ENCODE measurements around the gene N4BP2.

Gene N4BP2

GRCh38 chr4:40195182-40196177, 138.8 kb downstream of the N4BP2 start:
- H3K27ac ChIP-seq (ENCODE audit: extremely low read depth, low read depth, low read length) = no peak overlapping the region
- TF ChIP-seq ZNF366 (tag by site-specific recombination; conservative IDR thresholded peaks at IDR 0.05) (peak; percentile 91), ZNF121 (tag by site-specific recombination; IDR thresholded peaks at IDR 0.05) (0 out of 2 replicates have a peak, but pooled peaks have one; percentile 9), ZNF558 (tag by site-specific recombination; IDR thresholded peaks at IDR 0.05) (no peak), ZNF623 (tag by site-specific recombination; IDR thresholded peaks at IDR 0.05) (peak; percentile 86), ZIC2 (tag by site-specific recombination; IDR thresholded peaks at IDR 0.05) (no peak), ZNF426 (tag by site-specific recombination; IDR thresholded peaks at IDR 0.05) (no peak), ZNF26 (tag by site-specific recombination; IDR thresholded peaks at IDR 0.05) (no peak)
- TF ChIP-seq, protein P1, sequence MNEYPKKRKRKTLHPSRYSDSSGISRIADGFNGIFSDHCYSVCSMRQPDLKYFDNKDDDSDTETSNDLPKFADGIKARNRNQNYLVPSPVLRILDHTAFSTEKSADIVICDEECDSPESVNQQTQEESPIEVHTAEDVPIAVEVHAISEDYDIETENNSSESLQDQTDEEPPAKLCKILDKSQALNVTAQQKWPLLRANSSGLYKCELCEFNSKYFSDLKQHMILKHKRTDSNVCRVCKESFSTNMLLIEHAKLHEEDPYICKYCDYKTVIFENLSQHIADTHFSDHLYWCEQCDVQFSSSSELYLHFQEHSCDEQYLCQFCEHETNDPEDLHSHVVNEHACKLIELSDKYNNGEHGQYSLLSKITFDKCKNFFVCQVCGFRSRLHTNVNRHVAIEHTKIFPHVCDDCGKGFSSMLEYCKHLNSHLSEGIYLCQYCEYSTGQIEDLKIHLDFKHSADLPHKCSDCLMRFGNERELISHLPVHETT (tag by site-specific recombination; IDR thresholded peaks at IDR 0.05) = no peak

DNA sequence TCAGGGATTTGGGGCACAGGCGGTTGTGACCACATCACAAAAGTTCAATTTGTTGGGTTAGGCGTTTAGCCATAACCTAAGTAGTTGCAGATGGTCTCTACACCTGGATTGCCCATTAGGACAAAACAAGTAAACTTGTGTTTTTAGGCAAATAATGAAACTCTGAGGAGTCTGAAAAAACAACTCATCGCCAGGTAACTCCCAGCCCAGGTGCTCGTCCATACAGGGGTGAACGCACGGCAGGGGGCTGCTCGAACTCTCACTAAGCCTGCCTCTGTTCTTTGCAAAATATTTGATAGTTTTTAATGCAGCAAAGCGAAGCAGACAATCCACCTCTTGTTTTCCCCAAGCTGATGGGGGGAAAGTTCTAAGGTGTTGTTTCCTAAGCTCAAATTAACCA, 139.6 kb downstream of the N4BP2 start:
- Histone ChIP-seq H3K9me3 (ENCODE audit: control insufficient read depth, insufficient read depth, low read depth, low read length) (no peaks in the 10 kb centered on the region), H3K4me1 (ENCODE audit: control insufficient read depth, insufficient read depth, low read length) (no peaks in the 10 kb centered on the region), H3K4me3 (ENCODE audit: low read depth, low read length) (no peak overlapping the region), H3K27ac (ENCODE audit: extremely low read depth, low read depth, low read length) (no peak overlapping the region), H3K36me3 (ENCODE audit: control insufficient read depth in 2 of 2, insufficient read depth in 1 of 2, low read length in 2 of 2) (no peaks in the 10 kb centered on the region)
- ChIA-PET CTCF (interaction anchor here (0.7 kb wide), 1 partner anchor 113 kb away, joined by 3 read pairs; no protein-coding TSS in a partner anchor), POLR2A (no interaction called here)
- TF ChIP-seq ZNF660 (tag by site-specific recombination; IDR thresholded peaks at IDR 0.05) (no peak), ZNF366 (tag by site-specific recombination; conservative IDR thresholded peaks at IDR 0.05) (no peak), ZNF791 (tag by site-specific recombination; IDR thresholded peaks at IDR 0.05) (no peak)

More at GRCh38 chr4:40195182-40196177, 138.8 kb downstream of the N4BP2 start:
- POLR2A ChIA-PET = interaction anchor here (0.7 kb wide), 1 partner anchor 113 kb away, joined by 7 read pairs; no protein-coding TSS in a partner anchor
- no peaks in the 10 kb centered on the region for H3K9me3 ChIP-seq (ENCODE audit: control insufficient read depth, insufficient read depth, low read depth, low read length)
- H3K36me3 ChIP-seq (ENCODE audit: control insufficient read depth in 2 of 2, insufficient read depth in 1 of 2, low read length in 2 of 2) = no peaks in the 10 kb centered on the region
- CTCF ChIA-PET = interaction anchor here (0.7 kb wide), 2 partner anchors 76 to 114 kb away, joined by 3 read pairs; no protein-coding TSS in a partner anchor
- H3K4me1 ChIP-seq (ENCODE audit: control insufficient read depth, insufficient read depth, low read length) = no peaks in the 10 kb centered on the region
- H3K4me3 ChIP-seq (ENCODE audit: low read depth, low read length) = no peak overlapping the region

DNA sequence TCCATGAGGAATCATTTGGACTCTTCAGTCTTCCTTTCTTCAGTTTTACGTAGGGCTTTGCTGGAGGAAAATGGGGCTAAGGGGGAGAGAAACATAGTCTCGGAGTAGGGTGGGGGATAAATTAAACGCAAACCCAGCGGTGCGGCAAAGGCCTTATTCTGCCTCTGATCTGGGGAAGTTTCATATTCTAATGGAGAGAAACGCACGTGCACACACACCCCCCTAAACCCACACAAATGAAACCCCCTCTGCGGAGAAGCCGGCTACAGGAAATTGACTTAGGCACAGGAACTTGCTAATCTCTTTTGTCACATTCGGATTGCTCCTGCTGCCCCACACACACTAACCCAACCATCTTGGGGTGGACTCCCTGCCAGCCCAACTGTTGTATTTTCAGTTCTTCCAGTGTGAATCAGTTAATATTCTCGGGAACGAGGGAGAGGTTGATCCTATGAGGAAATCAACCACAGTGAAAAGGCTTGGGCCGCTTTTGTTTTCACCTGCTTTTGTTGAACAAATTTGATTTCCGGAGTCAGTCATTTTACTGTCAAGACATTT, 140.2 kb downstream of the N4BP2 start, which contains the start of gene RHOH:
TSS of gene RHOH (plus strand) at position 308 of the 558 bp plus-strand sequence. CDS start 46,356 bp downstream, outside the sequence.
- ChIA-PET POLR2A (no interaction called here), CTCF (interaction anchor here (0.5 to 1.0 kb wide), 3 partner anchors 113 to 503 kb away, joined by 3 to 5 read pairs (median 3); no protein-coding TSS in a partner anchor)
- no peaks in the 10 kb centered on the region for H3K36me3 ChIP-seq (ENCODE audit: control insufficient read depth in 2 of 2, insufficient read depth in 1 of 2, low read length in 2 of 2)
- H3K4me1 ChIP-seq (ENCODE audit: control insufficient read depth, insufficient read depth, low read length) = no peaks in the 10 kb centered on the region
- H3K9me3 ChIP-seq (ENCODE audit: control insufficient read depth, insufficient read depth, low read depth, low read length) = no peaks in the 10 kb centered on the region
- H3K4me3 ChIP-seq (ENCODE audit: low read depth, low read length) = no peak within 1 kb of the TSS
- H3K27ac ChIP-seq (ENCODE audit: extremely low read depth, low read depth, low read length) = no peak within 1 kb of the TSS
- TF ChIP-seq ZSCAN30 (tag by site-specific recombination; IDR thresholded peaks at IDR 0.05) (no peak), AEBP2 (tag by site-specific recombination; IDR thresholded peaks at IDR 0.05; ENCODE audit: borderline replicate concordance) (no peak), ZNF747 (tag by site-specific recombination; IDR thresholded peaks at IDR 0.05) (no peak), ZNF777 (tag by site-specific recombination; IDR thresholded peaks at IDR 0.05; ENCODE audit: borderline replicate concordance) (no peak), ATF2 (tag by site-specific recombination; IDR thresholded peaks at IDR 0.05; ENCODE audit: low read depth) (no peak), OSR2 (tag by site-specific recombination; IDR thresholded peaks at IDR 0.05) (no peak), ZNF18 (tag by site-specific recombination; IDR thresholded peaks at IDR 0.05) (no peak), ZNF521 (tag by site-specific recombination; IDR thresholded peaks at IDR 0.05) (no peak), ZNF843 (tag by site-specific recombination; IDR thresholded peaks at IDR 0.05) (no peak)
- TF ChIP-seq, protein P2, sequence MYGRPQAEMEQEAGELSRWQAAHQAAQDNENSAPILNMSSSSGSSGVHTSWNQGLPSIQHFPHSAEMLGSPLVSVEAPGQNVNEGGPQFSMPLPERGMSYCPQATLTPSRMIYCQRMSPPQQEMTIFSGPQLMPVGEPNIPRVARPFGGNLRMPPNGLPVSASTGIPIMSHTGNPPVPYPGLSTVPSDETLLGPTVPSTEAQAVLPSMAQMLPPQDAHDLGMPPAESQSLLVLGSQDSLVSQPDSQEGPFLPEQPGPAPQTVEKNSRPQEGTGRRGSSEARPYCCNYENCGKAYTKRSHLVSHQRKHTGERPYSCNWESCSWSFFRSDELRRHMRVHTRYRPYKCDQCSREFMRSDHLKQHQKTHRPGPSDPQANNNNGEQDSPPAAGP (tag by site-specific recombination; IDR thresholded peaks at IDR 0.05) = no peak

Measured in HEK293 (cell line).